ENCODE results near the gene HMCN2.

DNA sequence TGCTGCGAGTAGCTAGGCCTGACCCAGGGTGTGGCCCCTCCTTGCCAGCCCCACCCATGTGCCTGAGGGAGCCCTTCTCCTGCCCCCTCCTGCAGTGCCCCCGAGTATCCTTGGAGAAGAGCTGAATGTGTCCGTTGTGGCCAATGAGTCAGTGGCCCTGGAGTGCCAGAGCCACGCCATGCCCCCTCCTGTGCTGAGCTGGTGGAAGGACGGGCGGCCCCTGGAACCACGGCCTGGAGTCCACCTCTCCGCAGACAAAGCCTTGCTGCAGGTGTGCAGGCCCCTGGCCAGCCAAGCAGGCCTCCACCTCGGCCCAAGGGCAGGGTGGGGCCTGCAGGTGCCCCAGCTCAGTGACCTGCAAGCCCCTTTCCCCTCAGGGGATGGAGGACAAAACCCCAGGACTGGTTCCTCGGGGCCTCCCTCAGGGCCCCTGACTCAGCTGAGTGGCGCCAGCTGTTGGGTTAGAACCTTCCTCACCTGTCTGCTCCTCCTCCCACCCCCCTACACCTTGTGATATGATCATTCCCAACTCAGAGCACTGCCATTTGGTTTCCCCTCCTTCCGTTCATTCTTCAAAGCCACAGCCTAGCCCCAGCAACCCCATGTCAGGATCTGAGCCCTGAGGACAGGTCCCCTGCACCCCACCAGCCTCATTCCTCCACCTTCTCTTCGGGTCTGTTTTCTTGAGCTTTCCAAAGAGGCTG lies 99.2 kb downstream of the HMCN2 start:
- TF ChIP-seq, protein P1, sequence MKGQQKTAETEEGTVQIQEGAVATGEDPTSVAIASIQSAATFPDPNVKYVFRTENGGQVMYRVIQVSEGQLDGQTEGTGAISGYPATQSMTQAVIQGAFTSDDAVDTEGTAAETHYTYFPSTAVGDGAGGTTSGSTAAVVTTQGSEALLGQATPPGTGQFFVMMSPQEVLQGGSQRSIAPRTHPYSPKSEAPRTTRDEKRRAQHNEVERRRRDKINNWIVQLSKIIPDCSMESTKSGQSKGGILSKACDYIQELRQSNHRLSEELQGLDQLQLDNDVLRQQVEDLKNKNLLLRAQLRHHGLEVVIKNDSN (CRISPR knock-in tag; IDR thresholded peaks at IDR 0.05), result no peak
- TF ChIP-seq, protein P2, sequence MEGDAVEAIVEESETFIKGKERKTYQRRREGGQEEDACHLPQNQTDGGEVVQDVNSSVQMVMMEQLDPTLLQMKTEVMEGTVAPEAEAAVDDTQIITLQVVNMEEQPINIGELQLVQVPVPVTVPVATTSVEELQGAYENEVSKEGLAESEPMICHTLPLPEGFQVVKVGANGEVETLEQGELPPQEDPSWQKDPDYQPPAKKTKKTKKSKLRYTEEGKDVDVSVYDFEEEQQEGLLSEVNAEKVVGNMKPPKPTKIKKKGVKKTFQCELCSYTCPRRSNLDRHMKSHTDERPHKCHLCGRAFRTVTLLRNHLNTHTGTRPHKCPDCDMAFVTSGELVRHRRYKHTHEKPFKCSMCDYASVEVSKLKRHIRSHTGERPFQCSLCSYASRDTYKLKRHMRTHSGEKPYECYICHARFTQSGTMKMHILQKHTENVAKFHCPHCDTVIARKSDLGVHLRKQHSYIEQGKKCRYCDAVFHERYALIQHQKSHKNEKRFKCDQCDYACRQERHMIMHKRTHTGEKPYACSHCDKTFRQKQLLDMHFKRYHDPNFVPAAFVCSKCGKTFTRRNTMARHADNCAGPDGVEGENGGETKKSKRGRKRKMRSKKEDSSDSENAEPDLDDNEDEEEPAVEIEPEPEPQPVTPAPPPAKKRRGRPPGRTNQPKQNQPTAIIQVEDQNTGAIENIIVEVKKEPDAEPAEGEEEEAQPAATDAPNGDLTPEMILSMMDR (IDR thresholded peaks at IDR 0.05), result no peak
- TF ChIP-seq, protein P3, sequence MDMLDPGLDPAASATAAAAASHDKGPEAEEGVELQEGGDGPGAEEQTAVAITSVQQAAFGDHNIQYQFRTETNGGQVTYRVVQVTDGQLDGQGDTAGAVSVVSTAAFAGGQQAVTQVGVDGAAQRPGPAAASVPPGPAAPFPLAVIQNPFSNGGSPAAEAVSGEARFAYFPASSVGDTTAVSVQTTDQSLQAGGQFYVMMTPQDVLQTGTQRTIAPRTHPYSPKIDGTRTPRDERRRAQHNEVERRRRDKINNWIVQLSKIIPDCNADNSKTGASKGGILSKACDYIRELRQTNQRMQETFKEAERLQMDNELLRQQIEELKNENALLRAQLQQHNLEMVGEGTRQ (CRISPR knock-in tag; IDR thresholded peaks at IDR 0.05), result no peak
- no peak for TF ChIP-seq NR3C1 (CRISPR knock-in tag; conservative IDR thresholded peaks at IDR 0.05; ENCODE audit: low read depth)
- TF ChIP-seq, protein P4, sequence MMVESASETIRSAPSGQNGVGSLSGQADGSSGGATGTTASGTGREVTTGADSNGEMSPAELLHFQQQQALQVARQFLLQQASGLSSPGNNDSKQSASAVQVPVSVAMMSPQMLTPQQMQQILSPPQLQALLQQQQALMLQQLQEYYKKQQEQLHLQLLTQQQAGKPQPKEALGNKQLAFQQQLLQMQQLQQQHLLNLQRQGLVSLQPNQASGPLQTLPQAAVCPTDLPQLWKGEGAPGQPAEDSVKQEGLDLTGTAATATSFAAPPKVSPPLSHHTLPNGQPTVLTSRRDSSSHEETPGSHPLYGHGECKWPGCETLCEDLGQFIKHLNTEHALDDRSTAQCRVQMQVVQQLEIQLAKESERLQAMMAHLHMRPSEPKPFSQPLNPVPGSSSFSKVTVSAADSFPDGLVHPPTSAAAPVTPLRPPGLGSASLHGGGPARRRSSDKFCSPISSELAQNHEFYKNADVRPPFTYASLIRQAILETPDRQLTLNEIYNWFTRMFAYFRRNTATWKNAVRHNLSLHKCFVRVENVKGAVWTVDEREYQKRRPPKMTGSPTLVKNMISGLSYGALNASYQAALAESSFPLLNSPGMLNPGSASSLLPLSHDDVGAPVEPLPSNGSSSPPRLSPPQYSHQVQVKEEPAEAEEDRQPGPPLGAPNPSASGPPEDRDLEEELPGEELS (CRISPR knock-in tag; IDR thresholded peaks at IDR 0.05), result no peak
- TF ChIP-seq, protein P5, sequence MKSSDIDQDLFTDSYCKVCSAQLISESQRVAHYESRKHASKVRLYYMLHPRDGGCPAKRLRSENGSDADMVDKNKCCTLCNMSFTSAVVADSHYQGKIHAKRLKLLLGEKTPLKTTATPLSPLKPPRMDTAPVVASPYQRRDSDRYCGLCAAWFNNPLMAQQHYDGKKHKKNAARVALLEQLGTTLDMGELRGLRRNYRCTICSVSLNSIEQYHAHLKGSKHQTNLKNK (CRISPR knock-in tag; IDR thresholded peaks at IDR 0.05), result no peak
- no peak for TF ChIP-seq ZNF232 (CRISPR knock-in tag; IDR thresholded peaks at IDR 0.05)

All from WTC11 (cell line).